HG02852 (cell line): ENCODE data around the gene C3orf20.

Source experiments
- ATAC-seq: cut with Tn5 transposase; IDR thresholded peaks from one replicate; pipeline ENCODE4 v1.9.1; 2021; ENCODE audit warnings: mild to moderate bottlenecking, moderate library complexity; ENCODE audit not compliant: unreplicated experiment

The C3orf20 gene

GRCh38 chr3:14674841-14675240 is at the start of gene C3orf20:
Gene C3orf20 (plus strand): TSS chr3:14675141. CDS start chr3:14682714, 7,573 bp downstream.
- ATAC-seq: no peak

GRCh38 chr3:14625443-14625842 is 49.5 kb upstream of the C3orf20 start:
- no peak for ATAC-seq

- no peak for ATAC-seq
Observed at GRCh38 chr3:14627815-14628214, 47.1 kb upstream of the C3orf20 start.

- no peak for ATAC-seq
Observed at GRCh38 chr3:14628406-14628805, 46.5 kb upstream of the C3orf20 start.

GRCh38 chr3:14630404-14631100 is 44.4 kb upstream of the C3orf20 start:
- ATAC-seq: no peak

GRCh38 chr3:14631101-14631497 is 43.8 kb upstream of the C3orf20 start:
- ATAC-seq: no peak

GRCh38 chr3:14631687-14632441 is 43.1 kb upstream of the C3orf20 start:
- no peak for ATAC-seq

GRCh38 chr3:14632442-14632930 is 42.5 kb upstream of the C3orf20 start:
- ATAC-seq: no peak

- ATAC-seq: no peak
Observed at GRCh38 chr3:14633417-14633816, 41.5 kb upstream of the C3orf20 start.

- peak; percentile 44 for ATAC-seq
Observed at GRCh38 chr3:14633819-14634424, 41.0 kb upstream of the C3orf20 start.

- ATAC-seq: no peak
Observed at GRCh38 chr3:14634763-14635400, 40.1 kb upstream of the C3orf20 start.

GRCh38 chr3:14636496-14637087 is 38.3 kb upstream of the C3orf20 start:
- ATAC-seq: no peak

- no peak for ATAC-seq
Observed at GRCh38 chr3:14640157-14640562, 34.8 kb upstream of the C3orf20 start.

GRCh38 chr3:14640734-14641133 is 34.2 kb upstream of the C3orf20 start:
- no peak for ATAC-seq

GRCh38 chr3:14641346-14641745 is 33.6 kb upstream of the C3orf20 start:
- no peak for ATAC-seq

- no peak for ATAC-seq
Observed at GRCh38 chr3:14645453-14645852, 29.5 kb upstream of the C3orf20 start.

GRCh38 chr3:14646131-14646573 is 28.8 kb upstream of the C3orf20 start:
- no peak for ATAC-seq

- no peak for ATAC-seq
Observed at GRCh38 chr3:14646589-14647413, 28.1 kb upstream of the C3orf20 start.

- ATAC-seq: no peak
Observed at GRCh38 chr3:14647976-14648955, 26.7 kb upstream of the C3orf20 start.
